Natural killer cell (primary cell): ENCODE results near the gene IL11RA. TPM values are rescaled to one million over a fixed set of nuclear protein-coding genes. Genes with fewer than 3 reads are reported as not detected.

ENCODE experiments used
- ATAC-seq, 3 donors: fragments of 150-1000 bp in 2 of 3; fragments of 200-7000 bp in 1 of 3; cut with Tn5 transposase; 1 replicate in 1 of 3; 2 replicates in 2 of 3; pipeline ENCODE4 v1.10.0; 2021; ENCODE audit warnings: mild to moderate bottlenecking in 2 of 3, moderate library complexity in 2 of 3
- DNase-seq, 2 donors: peaks; one replicate each; pipeline versions ENCODE4 v3.0.0 to v3.0.0-alpha.2; 2013 to 2021; ENCODE audit warnings: mixed read lengths in 1 of 2
- H3K27ac ChIP-seq: one replicate; pipeline ENCODE4 v1.5.1; 2013; ENCODE audit warnings: mild to moderate bottlenecking, low read length
- H3K27me3 ChIP-seq: one replicate; pipeline ENCODE4 v1.6.1; 2013; ENCODE audit warnings: low read length; ENCODE audit not compliant: control insufficient read depth, insufficient read depth
- H3K36me3 ChIP-seq: one replicate; pipeline ENCODE4 v1.6.1; 2013; ENCODE audit warnings: low read length; ENCODE audit not compliant: control insufficient read depth, insufficient read depth
- H3K4me1 ChIP-seq: one replicate; pipeline ENCODE4 v1.6.1; 2013; ENCODE audit warnings: low read length; ENCODE audit not compliant: control insufficient read depth, insufficient read depth
- H3K4me3 ChIP-seq: one replicate; pipeline ENCODE4 v1.5.1; 2013; ENCODE audit warnings: low read length
- H3K9me3 ChIP-seq: one replicate; pipeline ENCODE4 v1.6.1; 2013; ENCODE audit warnings: low read length; ENCODE audit not compliant: control insufficient read depth, insufficient read depth
- H3K27ac Mint-ChIP-seq, 2 donors: one replicate each; pipeline ENCODE4 v1.8.0; 2022; ENCODE audit warnings: mild to moderate bottlenecking in 2 of 2, mixed read lengths in 2 of 2, moderate library complexity in 1 of 2
- H3K27me3 Mint-ChIP-seq, 2 donors: one replicate each; pipeline ENCODE4 v1.8.0; 2022; ENCODE audit warnings: low read depth in 2 of 2, mixed read lengths in 2 of 2
- H3K36me3 Mint-ChIP-seq: one replicate; pipeline ENCODE4 v1.8.0; 2022; ENCODE audit warnings: mixed read lengths
- H3K4me1 Mint-ChIP-seq, 2 donors: one replicate each; pipeline ENCODE4 v1.8.0; 2022; ENCODE audit warnings: mixed read lengths in 2 of 2
- H3K4me3 Mint-ChIP-seq: one replicate; pipeline ENCODE4 v1.8.0; 2022; ENCODE audit warnings: mild to moderate bottlenecking, moderate library complexity, mixed read lengths
- H3K9me3 Mint-ChIP-seq, 2 donors: one replicate each; pipeline ENCODE4 v1.8.0; 2022; ENCODE audit warnings: mixed read lengths in 2 of 2
- whole genome bisulfite sequencing: methylation state at CpG from one replicate; pipeline ENCODE4 v1.1.7; 2013; ENCODE audit warnings: missing lambda C conversion rate; ENCODE audit not compliant: insufficient coverage; 5-methylcytosine and 5-hydroxymethylcytosine counted together
- intact Hi-C: fragments of 100-400 bp; cut with micrococcal nuclease; formaldehyde crosslinking; loops from one replicate; pipeline ENCODE4 v1.14.2; 2022
- total RNA-seq, 4 donors: library from RNA; stranded (reverse); fragments of 120-200 nt in 1 of 4; gene quantifications; one replicate each; pipeline versions ENCODE4 v1.2.3 to v1.2.4, GENCODE V29; 2013 to 2022
- TF ChIP-seq, protein P1 (sequence below): fragments of 200-600 bp; IDR thresholded peaks from one replicate; pipeline ENCODE4 v1.8.0; 2022; ENCODE audit warnings: antibody characterized with exemption

The IL11RA gene
- total RNA-seq = 10 to 100 TPM; 64.2 to 91.1 (median 66.1) TPM
- 24.4 TPM for total RNA-seq (2013)

DNA sequence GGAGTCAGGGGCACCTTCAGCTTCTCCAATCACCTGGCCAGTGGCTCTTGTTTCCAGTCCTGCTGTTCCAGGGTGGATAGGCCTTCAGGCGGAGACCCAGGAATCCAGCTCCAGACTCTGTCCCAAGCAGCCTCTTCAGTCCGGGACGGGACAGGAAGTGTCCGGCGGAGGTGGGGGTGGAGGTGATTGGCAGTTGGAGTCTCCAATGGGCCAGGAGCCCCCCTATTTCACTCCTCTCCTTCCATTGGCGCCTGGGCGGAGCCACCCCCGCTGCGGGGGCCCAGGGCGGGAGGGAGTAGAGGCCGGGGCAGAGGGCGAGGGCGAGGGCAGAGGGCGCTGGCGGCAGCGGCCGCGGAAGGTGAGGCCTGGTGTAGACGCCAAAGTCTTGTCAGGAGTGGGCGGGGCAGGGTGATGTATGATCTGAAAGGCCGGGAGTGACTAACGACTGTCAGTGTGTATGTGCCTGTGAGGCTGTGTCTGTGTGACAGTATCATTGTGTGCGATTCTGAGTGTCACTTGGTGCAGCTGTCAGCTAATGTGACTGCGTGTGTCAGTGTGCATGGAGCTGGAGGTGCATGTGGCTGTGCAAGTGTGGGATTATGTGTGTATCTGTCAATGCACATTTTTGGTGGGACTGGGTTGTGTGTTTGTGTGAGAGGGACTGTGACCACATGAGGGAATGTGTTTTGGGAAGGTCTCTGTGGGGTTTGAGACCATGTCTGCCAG lies at the start of gene IL11RA:
Gene IL11RA (plus strand): TSS at position 310 of the 726 bp plus-strand sequence. CDS start 3,033 bp downstream, outside the sequence.
- Mint-ChIP-seq H3K36me3 (no peaks in the 10 kb centered on the region), H3K4me3 (no peak within 1 kb of the TSS), H3K9me3 (no peaks in the 10 kb centered on the region), H3K27me3 (no peaks in the 10 kb centered on the region), H3K4me1 (peaks cover 37 to 39% of the 10 kb centered on the region in 2 donors), H3K27ac (peak within 1 kb of the TSS in 1 of 2 donors; percentile 83)
- TF ChIP-seq, protein P1, sequence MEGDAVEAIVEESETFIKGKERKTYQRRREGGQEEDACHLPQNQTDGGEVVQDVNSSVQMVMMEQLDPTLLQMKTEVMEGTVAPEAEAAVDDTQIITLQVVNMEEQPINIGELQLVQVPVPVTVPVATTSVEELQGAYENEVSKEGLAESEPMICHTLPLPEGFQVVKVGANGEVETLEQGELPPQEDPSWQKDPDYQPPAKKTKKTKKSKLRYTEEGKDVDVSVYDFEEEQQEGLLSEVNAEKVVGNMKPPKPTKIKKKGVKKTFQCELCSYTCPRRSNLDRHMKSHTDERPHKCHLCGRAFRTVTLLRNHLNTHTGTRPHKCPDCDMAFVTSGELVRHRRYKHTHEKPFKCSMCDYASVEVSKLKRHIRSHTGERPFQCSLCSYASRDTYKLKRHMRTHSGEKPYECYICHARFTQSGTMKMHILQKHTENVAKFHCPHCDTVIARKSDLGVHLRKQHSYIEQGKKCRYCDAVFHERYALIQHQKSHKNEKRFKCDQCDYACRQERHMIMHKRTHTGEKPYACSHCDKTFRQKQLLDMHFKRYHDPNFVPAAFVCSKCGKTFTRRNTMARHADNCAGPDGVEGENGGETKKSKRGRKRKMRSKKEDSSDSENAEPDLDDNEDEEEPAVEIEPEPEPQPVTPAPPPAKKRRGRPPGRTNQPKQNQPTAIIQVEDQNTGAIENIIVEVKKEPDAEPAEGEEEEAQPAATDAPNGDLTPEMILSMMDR = no peak
- Histone ChIP-seq H3K27ac (no peak within 1 kb of the TSS), H3K9me3 (no peaks in the 10 kb centered on the region), H3K36me3 (peaks cover 25% of the 10 kb centered on the region), H3K4me3 (no peak within 1 kb of the TSS), H3K27me3 (no peaks in the 10 kb centered on the region), H3K4me1 (peaks cover 30% of the 10 kb centered on the region)
- intact Hi-C loops = no loop called here
- WGBS = 53% methylated on average over 21 of the region's 24 CpGs
- DNase-seq (peak in 1 of 2 donors; percentile 50), ATAC-seq (peak; percentile 35 to 76 (median 61))

DNA sequence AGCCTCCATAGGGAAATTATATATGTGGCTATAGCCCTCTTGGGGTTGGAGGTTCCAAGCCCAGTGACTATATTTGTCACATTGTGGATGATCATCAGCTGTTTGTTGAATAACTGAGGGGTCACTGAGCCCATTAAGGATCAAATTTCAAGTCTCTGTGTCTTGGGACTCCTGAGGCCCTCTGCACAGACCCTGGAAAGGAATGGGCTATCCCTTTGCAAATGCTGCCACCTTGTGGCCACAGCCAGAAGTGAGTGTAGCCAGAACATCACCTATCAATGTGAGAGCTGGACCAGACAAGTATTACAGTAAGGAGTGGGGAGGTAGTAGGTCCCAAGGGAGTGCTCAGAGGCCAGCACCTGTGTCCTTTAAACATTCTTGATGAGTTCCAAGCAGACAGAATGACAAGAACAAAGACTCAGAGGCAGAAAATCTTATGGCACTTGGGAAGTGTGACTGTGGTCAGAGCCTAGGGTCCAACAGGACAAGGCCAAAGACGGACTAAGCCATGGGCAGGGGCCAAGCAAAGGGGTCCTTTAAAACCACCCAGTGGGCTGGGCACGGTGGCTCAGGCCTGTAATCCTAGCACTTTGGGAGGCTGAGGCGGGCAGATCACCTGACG lies 48.3 kb upstream of the IL11RA start:
- intact Hi-C loops = loop anchor here (1.0 to 5.0 kb wide), 2 partner anchors 34 to 199 kb away; partner anchors contain the start of gene SIGMAR1
- H3K36me3 Mint-ChIP-seq = no peaks in the 10 kb centered on the region
- peak; percentile 76 to 88 for DNase-seq

DNA sequence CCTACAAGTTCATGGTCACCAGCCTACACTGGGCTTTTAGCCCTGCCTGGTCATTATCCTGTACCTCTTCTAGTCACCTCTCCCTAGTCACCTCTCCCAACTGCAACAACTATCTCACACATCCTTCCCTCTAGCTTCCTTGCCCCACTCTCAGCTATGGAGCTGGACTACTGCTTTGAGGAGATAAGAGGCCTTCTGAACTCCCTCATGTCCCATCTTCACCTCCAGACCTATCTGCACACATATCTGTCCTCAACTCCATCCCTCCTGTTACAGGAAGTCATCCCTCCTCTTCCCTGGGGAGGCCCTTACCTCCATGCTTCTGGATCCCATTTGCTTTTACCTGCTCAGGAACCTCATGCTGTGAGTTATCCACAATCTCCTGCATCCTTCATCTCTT lies 45.8 kb upstream of the IL11RA start:
- ATAC-seq = no peak
- Mint-ChIP-seq H3K4me1 (peaks cover 7 to 15% of the 10 kb centered on the region in 2 donors), H3K36me3 (no peaks in the 10 kb centered on the region), H3K27ac (no peak overlapping the region), H3K4me3 (no peak overlapping the region), H3K9me3 (no peaks in the 10 kb centered on the region), H3K27me3 (no peaks in the 10 kb centered on the region)
- Histone ChIP-seq H3K36me3 (no peaks in the 10 kb centered on the region), H3K9me3 (no peaks in the 10 kb centered on the region), H3K4me3 (no peak overlapping the region), H3K27me3 (no peaks in the 10 kb centered on the region), H3K27ac (no peak overlapping the region), H3K4me1 (peaks cover 7% of the 10 kb centered on the region)
- TF ChIP-seq, protein P1 = no peak
- DNase-seq = no peak
- intact Hi-C loops = no loop called here

More for the DNA sequence above, 48.3 kb upstream of the IL11RA start:
- H3K4me1 ChIP-seq = no peaks in the 10 kb centered on the region
- Mint-ChIP-seq H3K27ac (no peak overlapping the region), H3K9me3 (no peaks in the 10 kb centered on the region), H3K4me3 (no peak overlapping the region), H3K27me3 (peaks cover 0 to 6% of the 10 kb centered on the region in 2 donors), H3K4me1 (no peaks in the 10 kb centered on the region)
- TF ChIP-seq, protein P1 = peak; percentile 88
- no peaks in the 10 kb centered on the region for H3K9me3 ChIP-seq
- H3K4me3 ChIP-seq = no peak overlapping the region
- H3K27ac ChIP-seq = no peak overlapping the region
- ATAC-seq = peak; percentile 82 to 99 (median 95)
- no peaks in the 10 kb centered on the region for H3K36me3 ChIP-seq
- no peaks in the 10 kb centered on the region for H3K27me3 ChIP-seq
- 54% methylated on average over 3 of the region's 4 CpGs for whole genome bisulfite sequencing
